ENCODE results near the gene CBFB. TPM values are rescaled to one million over a fixed set of nuclear protein-coding genes. Genes with fewer than 3 reads are reported as not detected.
A peak's percentile ranks its signal among the peaks of the same experiment; 100 is the strongest.

The CBFB gene
- total and polyA plus RNA-seq, 2 experiments from 2014 or later = 66.3 to 197 TPM

GRCh38 chr16:67098599-67098998, 69.7 kb downstream of the CBFB start:
- no peak overlapping the region for H3K4me3 ChIP-seq
- peaks cover 11% of the 10 kb centered on the region for H3K36me3 ChIP-seq
- H3K27ac ChIP-seq = no peak overlapping the region
- TF ChIP-seq, protein P1, sequence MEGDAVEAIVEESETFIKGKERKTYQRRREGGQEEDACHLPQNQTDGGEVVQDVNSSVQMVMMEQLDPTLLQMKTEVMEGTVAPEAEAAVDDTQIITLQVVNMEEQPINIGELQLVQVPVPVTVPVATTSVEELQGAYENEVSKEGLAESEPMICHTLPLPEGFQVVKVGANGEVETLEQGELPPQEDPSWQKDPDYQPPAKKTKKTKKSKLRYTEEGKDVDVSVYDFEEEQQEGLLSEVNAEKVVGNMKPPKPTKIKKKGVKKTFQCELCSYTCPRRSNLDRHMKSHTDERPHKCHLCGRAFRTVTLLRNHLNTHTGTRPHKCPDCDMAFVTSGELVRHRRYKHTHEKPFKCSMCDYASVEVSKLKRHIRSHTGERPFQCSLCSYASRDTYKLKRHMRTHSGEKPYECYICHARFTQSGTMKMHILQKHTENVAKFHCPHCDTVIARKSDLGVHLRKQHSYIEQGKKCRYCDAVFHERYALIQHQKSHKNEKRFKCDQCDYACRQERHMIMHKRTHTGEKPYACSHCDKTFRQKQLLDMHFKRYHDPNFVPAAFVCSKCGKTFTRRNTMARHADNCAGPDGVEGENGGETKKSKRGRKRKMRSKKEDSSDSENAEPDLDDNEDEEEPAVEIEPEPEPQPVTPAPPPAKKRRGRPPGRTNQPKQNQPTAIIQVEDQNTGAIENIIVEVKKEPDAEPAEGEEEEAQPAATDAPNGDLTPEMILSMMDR (IDR thresholded peaks at IDR 0.05; ENCODE audit: low read depth, low read length) = no peak
- H3K4me1 ChIP-seq (ENCODE audit: low read depth) = no peaks in the 10 kb centered on the region
- H3K9me3 ChIP-seq (ENCODE audit: low read depth) = no peaks in the 10 kb centered on the region
- no peaks in the 10 kb centered on the region for H3K27me3 ChIP-seq
- DNase-seq (ENCODE audit: low read depth in 1 of 2, low spot score in 1 of 2) = no peak

DNA sequence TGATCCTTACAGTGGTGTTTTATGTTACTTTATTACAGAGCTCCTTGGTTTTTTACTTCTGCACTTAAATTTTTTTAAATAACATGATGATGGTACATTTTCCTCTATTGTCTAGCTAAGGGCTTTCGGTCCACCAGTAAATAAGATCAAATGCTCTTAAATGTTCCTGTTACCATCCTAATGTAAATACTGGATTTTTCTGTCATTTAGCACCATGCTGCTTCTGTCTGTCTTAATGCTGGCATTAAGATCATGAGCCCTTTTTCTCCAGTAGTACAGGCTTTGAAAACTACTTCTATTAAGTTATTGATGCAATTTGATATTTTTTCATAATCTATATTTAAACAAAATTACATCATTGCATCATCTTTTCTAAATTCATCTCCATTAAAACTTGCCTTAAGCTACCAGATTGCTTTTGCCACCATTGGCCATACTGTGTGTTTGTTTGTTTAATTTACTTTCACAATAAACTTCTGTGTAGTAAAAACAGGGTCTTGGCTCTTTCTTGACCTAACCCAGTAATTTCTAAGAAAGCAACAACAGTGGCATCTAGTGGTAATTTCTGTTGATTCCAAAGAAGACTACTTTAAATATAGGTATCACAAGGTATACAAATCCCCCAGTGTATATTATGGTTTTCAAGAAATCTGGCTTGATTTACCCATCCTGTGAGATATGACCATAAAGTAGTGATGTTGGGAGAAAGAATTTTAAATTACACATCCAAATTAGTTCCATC, 71.8 kb downstream of the CBFB start:
- DNase-seq (ENCODE audit: low read depth in 1 of 2, low spot score in 1 of 2) = peak in 1 of 2 donors; percentile 53
- TF ChIP-seq, protein P1 (IDR thresholded peaks at IDR 0.05; ENCODE audit: low read depth, low read length) = peak; percentile 36
- Histone ChIP-seq H3K4me1 (ENCODE audit: low read depth) (no peaks in the 10 kb centered on the region), H3K9me3 (ENCODE audit: low read depth) (no peaks in the 10 kb centered on the region), H3K27ac (no peak overlapping the region), H3K27me3 (no peaks in the 10 kb centered on the region), H3K36me3 (peaks cover 11% of the 10 kb centered on the region), H3K4me3 (no peak overlapping the region)

DNA sequence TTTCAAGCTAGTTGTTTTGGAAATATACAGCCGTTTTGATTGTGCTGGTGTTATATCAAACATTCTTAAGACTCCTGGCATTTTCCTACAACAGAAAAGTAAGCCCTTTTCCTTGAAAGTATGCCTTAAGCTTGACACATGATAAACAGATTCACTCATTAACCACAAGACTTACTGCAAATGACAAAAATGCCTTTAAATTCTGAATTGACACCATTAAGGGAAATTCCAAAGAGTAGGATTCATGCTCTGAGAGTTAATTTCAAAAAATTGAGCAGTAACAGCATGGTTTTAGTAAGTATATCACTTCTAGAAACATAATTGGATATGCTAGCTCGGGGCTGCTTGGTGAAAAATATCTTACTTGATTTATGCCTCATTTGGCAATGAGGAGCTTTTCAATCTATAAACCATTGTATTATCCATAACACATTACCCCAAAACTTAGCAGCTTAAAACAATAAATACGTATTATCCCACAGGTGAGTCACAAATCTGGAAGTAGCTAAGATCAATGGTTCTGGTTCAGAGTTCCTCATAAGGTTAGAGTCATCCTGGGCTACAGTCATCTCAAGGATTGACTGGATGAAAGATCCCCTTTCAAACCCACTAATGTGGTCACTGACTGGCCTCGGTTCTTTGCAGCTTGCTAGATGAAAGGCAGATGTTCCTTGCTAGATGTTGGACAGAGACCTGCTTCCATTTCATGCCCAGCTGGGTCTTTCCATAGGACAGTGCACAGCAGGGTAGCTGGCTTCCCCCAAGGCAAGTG, 72.5 kb downstream of the CBFB start:
- Histone ChIP-seq H3K9me3 (ENCODE audit: low read depth) (no peaks in the 10 kb centered on the region), H3K27me3 (no peaks in the 10 kb centered on the region), H3K36me3 (peaks cover 11% of the 10 kb centered on the region), H3K4me1 (ENCODE audit: low read depth) (no peaks in the 10 kb centered on the region), H3K4me3 (no peak overlapping the region), H3K27ac (no peak overlapping the region)
- TF ChIP-seq, protein P1 (IDR thresholded peaks at IDR 0.05; ENCODE audit: low read depth, low read length) = no peak
- no peak for DNase-seq (ENCODE audit: low read depth in 1 of 2, low spot score in 1 of 2)

DNA sequence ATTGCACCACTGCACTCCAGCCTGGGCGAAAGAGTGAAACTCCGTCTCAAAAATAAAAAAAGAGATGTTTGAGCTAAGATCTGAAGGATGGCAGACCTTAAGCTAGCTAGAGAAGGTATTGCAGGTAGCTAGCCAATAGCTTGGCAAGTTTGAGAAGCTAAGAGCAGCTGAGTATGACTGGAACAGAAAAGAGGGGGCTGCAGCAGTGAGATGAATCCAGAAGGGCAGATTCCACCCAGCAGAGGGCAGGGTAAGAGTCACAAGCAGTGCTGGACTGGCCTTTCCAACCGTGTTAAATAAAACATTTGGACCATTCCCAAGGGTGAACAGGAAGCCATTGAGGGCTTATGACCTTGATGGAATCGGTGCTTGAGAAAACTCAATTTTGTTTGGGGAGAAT, 75.1 kb downstream of the CBFB start:
- DNase-seq (ENCODE audit: low read depth in 1 of 2, low spot score in 1 of 2) = peak; percentile 17 to 54
- Histone ChIP-seq H3K27ac (no peak overlapping the region), H3K9me3 (ENCODE audit: low read depth) (no peaks in the 10 kb centered on the region), H3K4me3 (no peak overlapping the region), H3K4me1 (ENCODE audit: low read depth) (peaks cover under 1% of the 10 kb centered on the region), H3K27me3 (no peaks in the 10 kb centered on the region), H3K36me3 (peaks cover 5% of the 10 kb centered on the region)
- TF ChIP-seq, protein P1 (IDR thresholded peaks at IDR 0.05; ENCODE audit: low read depth, low read length) = peak; percentile 40

- Histone ChIP-seq H3K4me1 (ENCODE audit: low read depth) (peaks cover 4% of the 10 kb centered on the region), H3K4me3 (no peak overlapping the region), H3K9me3 (ENCODE audit: low read depth) (no peaks in the 10 kb centered on the region), H3K27me3 (no peaks in the 10 kb centered on the region), H3K27ac (peak overlapping the region; percentile 16), H3K36me3 (peaks cover 5% of the 10 kb centered on the region)
- DNase-seq (ENCODE audit: low read depth in 1 of 2, low spot score in 1 of 2) = no peak
- TF ChIP-seq, protein P1 (IDR thresholded peaks at IDR 0.05; ENCODE audit: low read depth, low read length) = no peak
Observed at GRCh38 chr16:67104845-67105244, 75.9 kb downstream of the CBFB start.
